ENCODE results near the gene ZNF32. TPM values are rescaled to one million over a fixed set of nuclear protein-coding genes. Genes with fewer than 3 reads are reported as not detected.

Gene ZNF32
- total and polyA plus RNA-seq, 3 experiments from 2014 or later, result 17.4 to 86.3 (median 17.7) TPM

GRCh38 chr10:43667761-43668386 is 19.2 kb upstream of the ZNF32 start:
- Histone ChIP-seq H3K27ac (ENCODE audit: low read depth, low read length) (no peak overlapping the region), H3K9me3 (ENCODE audit: low read length) (no peaks in the 10 kb centered on the region), H3K4me1 (ENCODE audit: insufficient read depth, low read length) (no peaks in the 10 kb centered on the region), H3K36me3 (ENCODE audit: insufficient read depth, low read length) (no peaks in the 10 kb centered on the region), H3K4me3 (ENCODE audit: low read length) (no peak overlapping the region), H3K27me3 (ENCODE audit: insufficient read depth, low read length, poor library complexity, severe bottlenecking) (peaks cover 4% of the 10 kb centered on the region)
- H3K27me3 Mint-ChIP-seq, result peaks cover 28 to 43% of the 10 kb centered on the region in 2 donors
- H3K4me3 Mint-ChIP-seq, result no peak overlapping the region
- peaks cover 0 to 9% (median 0%) of the 10 kb centered on the region in 3 donors for H3K36me3 Mint-ChIP-seq
- DNase-seq, result no peak
- H3K9me3 Mint-ChIP-seq, result peaks cover 0 to 3% (median 0%) of the 10 kb centered on the region in 5 donors
- H3K27ac Mint-ChIP-seq, result no peak overlapping the region
- peaks cover 4 to 15% (median 5%) of the 10 kb centered on the region in 3 donors for H3K4me1 Mint-ChIP-seq
- ChIA-PET CTCF (no interaction called here), POLR2A (no interaction called here)

- CTCF ChIA-PET, result interaction anchor here (0.8 to 1.5 kb wide), 4 partner anchors 9 to 1191 kb away, joined by 3 to 5 read pairs (median 3); partner anchors contain the start of gene ZNF32
- Histone ChIP-seq H3K27me3 (ENCODE audit: insufficient read depth, low read length, poor library complexity, severe bottlenecking) (peaks cover 4% of the 10 kb centered on the region), H3K4me3 (ENCODE audit: low read length) (no peak overlapping the region), H3K9me3 (ENCODE audit: low read length) (no peaks in the 10 kb centered on the region), H3K27ac (ENCODE audit: low read depth, low read length) (no peak overlapping the region), H3K36me3 (ENCODE audit: insufficient read depth, low read length) (no peaks in the 10 kb centered on the region), H3K4me1 (ENCODE audit: insufficient read depth, low read length) (no peaks in the 10 kb centered on the region)
- H3K27me3 Mint-ChIP-seq, result peaks cover 28 to 42% of the 10 kb centered on the region in 2 donors
- POLR2A ChIA-PET, result no interaction called here
- no peak overlapping the region for H3K27ac Mint-ChIP-seq
- H3K4me3 Mint-ChIP-seq, result no peak overlapping the region
- no peak for DNase-seq
- peaks cover 4 to 15% (median 5%) of the 10 kb centered on the region in 3 donors for H3K4me1 Mint-ChIP-seq
- H3K9me3 Mint-ChIP-seq, result peaks cover 0 to 3% (median 0%) of the 10 kb centered on the region in 5 donors
- peaks cover 0 to 11% (median 0%) of the 10 kb centered on the region in 3 donors for H3K36me3 Mint-ChIP-seq
Measured at GRCh38 chr10:43667317-43667731, 18.6 kb upstream of the ZNF32 start.

- ChIA-PET POLR2A (no interaction called here), CTCF (interaction anchor here (0.8 to 1.5 kb wide), 4 partner anchors 9 to 1192 kb away, joined by 3 to 5 read pairs (median 3); partner anchors contain the start of gene ZNF32)
- H3K36me3 Mint-ChIP-seq, result peaks cover 0 to 11% (median 0%) of the 10 kb centered on the region in 3 donors
- H3K27ac ChIP-seq (ENCODE audit: low read depth, low read length), result no peak overlapping the region
- H3K4me1 ChIP-seq (ENCODE audit: insufficient read depth, low read length), result no peaks in the 10 kb centered on the region
- no peak overlapping the region for H3K4me3 ChIP-seq (ENCODE audit: low read length)
- no peaks in the 10 kb centered on the region for H3K9me3 ChIP-seq (ENCODE audit: low read length)
- H3K36me3 ChIP-seq (ENCODE audit: insufficient read depth, low read length), result no peaks in the 10 kb centered on the region
- H3K27me3 ChIP-seq (ENCODE audit: insufficient read depth, low read length, poor library complexity, severe bottlenecking), result peaks cover 4% of the 10 kb centered on the region
- H3K4me3 Mint-ChIP-seq, result no peak overlapping the region
- H3K27ac Mint-ChIP-seq, result peak overlapping the region in 1 of 8 donors; percentile 42
- DNase-seq, result no peak
- peaks cover 0 to 3% (median 0%) of the 10 kb centered on the region in 5 donors for H3K9me3 Mint-ChIP-seq
- H3K27me3 Mint-ChIP-seq, result peaks cover 27 to 39% of the 10 kb centered on the region in 2 donors
- H3K4me1 Mint-ChIP-seq, result peaks cover 2 to 13% (median 5%) of the 10 kb centered on the region in 3 donors
Measured at GRCh38 chr10:43666552-43666951, 17.9 kb upstream of the ZNF32 start.

- H3K27me3 ChIP-seq (ENCODE audit: insufficient read depth, low read length, poor library complexity, severe bottlenecking), result no peaks in the 10 kb centered on the region
- no peaks in the 10 kb centered on the region for H3K36me3 ChIP-seq (ENCODE audit: insufficient read depth, low read length)
- DNase-seq, result no peak
- peaks cover 24 to 31% of the 10 kb centered on the region in 2 donors for H3K27me3 Mint-ChIP-seq
- no peaks in the 10 kb centered on the region for H3K4me1 ChIP-seq (ENCODE audit: insufficient read depth, low read length)
- H3K9me3 ChIP-seq (ENCODE audit: low read length), result no peaks in the 10 kb centered on the region
- ChIA-PET CTCF (no interaction called here), POLR2A (no interaction called here)
- H3K4me3 Mint-ChIP-seq, result no peak overlapping the region
- no peak overlapping the region for H3K27ac ChIP-seq (ENCODE audit: low read depth, low read length)
- no peak overlapping the region for H3K27ac Mint-ChIP-seq
- no peak overlapping the region for H3K4me3 ChIP-seq (ENCODE audit: low read length)
- peaks cover 0 to 11% (median 0%) of the 10 kb centered on the region in 3 donors for H3K36me3 Mint-ChIP-seq
- H3K9me3 Mint-ChIP-seq, result peaks cover 0 to 3% (median 0%) of the 10 kb centered on the region in 5 donors
- H3K4me1 Mint-ChIP-seq, result peaks cover 0 to 11% (median 5%) of the 10 kb centered on the region in 3 donors
Measured at GRCh38 chr10:43665054-43665453, 16.4 kb upstream of the ZNF32 start.

GRCh38 chr10:43658227-43658626 is 9.5 kb upstream of the ZNF32 start:
- POLR2A ChIA-PET, result no interaction called here

GRCh38 chr10:43655311-43655710 is 6.6 kb upstream of the ZNF32 start:
- Histone ChIP-seq H3K4me1 (ENCODE audit: insufficient read depth, low read length) (no peaks in the 10 kb centered on the region), H3K27ac (ENCODE audit: low read depth, low read length) (no peak overlapping the region), H3K4me3 (ENCODE audit: low read length) (no peak overlapping the region), H3K36me3 (ENCODE audit: insufficient read depth, low read length) (no peaks in the 10 kb centered on the region), H3K27me3 (ENCODE audit: insufficient read depth, low read length, poor library complexity, severe bottlenecking) (no peaks in the 10 kb centered on the region), H3K9me3 (ENCODE audit: low read length) (no peaks in the 10 kb centered on the region)
- no peak for DNase-seq
- H3K9me3 Mint-ChIP-seq, result peaks cover 0 to 2% (median 0%) of the 10 kb centered on the region in 5 donors
- ChIA-PET CTCF (no interaction called here), POLR2A (no interaction called here)
- H3K4me1 Mint-ChIP-seq, result no peaks in the 10 kb centered on the region
- H3K4me3 Mint-ChIP-seq, result no peak overlapping the region
- H3K36me3 Mint-ChIP-seq, result peaks cover 0 to 3% (median 0%) of the 10 kb centered on the region in 3 donors
- H3K27ac Mint-ChIP-seq, result no peak overlapping the region
- peaks cover 12 to 32% of the 10 kb centered on the region in 2 donors for H3K27me3 Mint-ChIP-seq

More at GRCh38 chr10:43658227-43658626, 9.5 kb upstream of the ZNF32 start:
- H3K27me3 ChIP-seq (ENCODE audit: insufficient read depth, low read length, poor library complexity, severe bottlenecking), result no peaks in the 10 kb centered on the region
- H3K27ac Mint-ChIP-seq, result no peak overlapping the region
- H3K27me3 Mint-ChIP-seq, result peaks cover 15 to 31% of the 10 kb centered on the region in 2 donors
- H3K9me3 ChIP-seq (ENCODE audit: low read length), result no peaks in the 10 kb centered on the region
- no peak for DNase-seq
- H3K4me3 Mint-ChIP-seq, result no peak overlapping the region
- H3K36me3 Mint-ChIP-seq, result peaks cover 0 to 9% (median 0%) of the 10 kb centered on the region in 3 donors
- no peaks in the 10 kb centered on the region for H3K4me1 ChIP-seq (ENCODE audit: insufficient read depth, low read length)
- H3K36me3 ChIP-seq (ENCODE audit: insufficient read depth, low read length), result no peaks in the 10 kb centered on the region
- CTCF ChIA-PET, result interaction anchor here (0.7 to 1.9 kb wide), 3 partner anchors 9 to 12 kb away, joined by 3 to 4 read pairs (median 3); partner anchors contain the start of gene ZNF32
- H3K4me3 ChIP-seq (ENCODE audit: low read length), result no peak overlapping the region
- no peaks in the 10 kb centered on the region for H3K4me1 Mint-ChIP-seq
- no peak overlapping the region for H3K27ac ChIP-seq (ENCODE audit: low read depth, low read length)
- H3K9me3 Mint-ChIP-seq, result peaks cover 0 to 2% (median 2%) of the 10 kb centered on the region in 5 donors

GRCh38 chr10:43653746-43654145 is 5.1 kb upstream of the ZNF32 start:
- Histone ChIP-seq H3K4me1 (ENCODE audit: insufficient read depth, low read length) (peaks cover 7% of the 10 kb centered on the region), H3K36me3 (ENCODE audit: insufficient read depth, low read length) (no peaks in the 10 kb centered on the region), H3K9me3 (ENCODE audit: low read length) (no peaks in the 10 kb centered on the region), H3K27me3 (ENCODE audit: insufficient read depth, low read length, poor library complexity, severe bottlenecking) (no peaks in the 10 kb centered on the region), H3K4me3 (ENCODE audit: low read length) (no peak overlapping the region), H3K27ac (ENCODE audit: low read depth, low read length) (no peak overlapping the region)
- Mint-ChIP-seq H3K4me1 (peaks cover 7 to 10% (median 9%) of the 10 kb centered on the region in 3 donors), H3K4me3 (peak overlapping the region in 1 of 7 donors; percentile 1), H3K9me3 (no peaks in the 10 kb centered on the region), H3K27ac (no peak overlapping the region), H3K36me3 (peaks cover 0 to 3% (median 2%) of the 10 kb centered on the region in 3 donors), H3K27me3 (peaks cover 14 to 24% of the 10 kb centered on the region in 2 donors)
- ChIA-PET POLR2A (no interaction called here), CTCF (no interaction called here)
- DNase-seq, result no peak

- Histone ChIP-seq H3K27ac (ENCODE audit: low read depth, low read length) (peak overlapping the region; percentile 75), H3K4me3 (ENCODE audit: low read length) (peak overlapping the region; percentile 52)
- peak overlapping the region; percentile 36 to 94 (median 90) for H3K27ac Mint-ChIP-seq
Measured at GRCh38 chr10:43649185-43649523, 473 bp upstream of the ZNF32 start.

More at GRCh38 chr10:43649185-43649523, 473 bp upstream of the ZNF32 start:
- DNase-seq, result no peak
- peak overlapping the region; percentile 92 to 97 (median 96) for H3K4me3 Mint-ChIP-seq
- peaks cover 20 to 27% (median 27%) of the 10 kb centered on the region in 3 donors for H3K4me1 Mint-ChIP-seq
- Histone ChIP-seq H3K4me1 (ENCODE audit: insufficient read depth, low read length) (peaks cover 14% of the 10 kb centered on the region), H3K9me3 (ENCODE audit: low read length) (peaks cover 19% of the 10 kb centered on the region), H3K27me3 (ENCODE audit: insufficient read depth, low read length, poor library complexity, severe bottlenecking) (no peaks in the 10 kb centered on the region), H3K36me3 (ENCODE audit: insufficient read depth, low read length) (peaks cover 20% of the 10 kb centered on the region)
- H3K27me3 Mint-ChIP-seq, result peaks cover 7 to 10% of the 10 kb centered on the region in 2 donors
- H3K9me3 Mint-ChIP-seq, result peaks cover 21 to 30% (median 24%) of the 10 kb centered on the region in 5 donors
- ChIA-PET POLR2A (interaction anchor here (0.6 to 1.0 kb wide), 3 partner anchors 41 to 75 kb away, joined by 3 to 6 read pairs (median 3); partner anchors contain the start of gene ZNF239), CTCF (interaction anchor here (0.8 to 2.7 kb wide), 7 partner anchors 9 to 1208 kb away, joined by 3 to 9 read pairs (median 4); no protein-coding TSS in a partner anchor)
- H3K36me3 Mint-ChIP-seq, result peaks cover 16 to 35% (median 26%) of the 10 kb centered on the region in 3 donors

All from CD8-positive, alpha-beta memory T cell (primary cell).